HL-60 (cell line): Measurements from ENCODE around the gene ZDHHC16.

Experiments
- CTCF ChIP-seq: IDR thresholded peaks from one replicate; pipeline ENCODE4 v1.5.1; 2011; ENCODE audit warnings: low read length, control low read depth, inconsistent platforms; ENCODE audit not compliant: insufficient read depth
- POLR2AphosphoS5 ChIP-seq: IDR thresholded peaks from 2 replicates; pipeline ENCODE4 v1.6.1; 2012; ENCODE audit warnings: low read depth
- REST ChIP-seq: IDR thresholded peaks from 2 replicates; pipeline ENCODE4 v1.6.1; 2012; ENCODE audit warnings: low read depth; ENCODE audit not compliant: insufficient replicate concordance

GRCh38 chr10:97451605-97452004 lies 5.6 kb downstream of the ZDHHC16 start:
- TF ChIP-seq CTCF: no peak
- TF ChIP-seq REST: no peak
- no peak for TF ChIP-seq POLR2AphosphoS5
